ENCODE measurements around the gene RAB1A. TPM values are rescaled to one million over a fixed set of nuclear protein-coding genes. Genes with fewer than 3 reads are reported as not detected.

RAB1A gene
- total and polyA plus RNA-seq, 9 of the 15 experiments (the other 6 are each of a cell fraction or from before 2014, with no cell fraction given), result 43.8 to 163 (median 67.7) TPM

DNA sequence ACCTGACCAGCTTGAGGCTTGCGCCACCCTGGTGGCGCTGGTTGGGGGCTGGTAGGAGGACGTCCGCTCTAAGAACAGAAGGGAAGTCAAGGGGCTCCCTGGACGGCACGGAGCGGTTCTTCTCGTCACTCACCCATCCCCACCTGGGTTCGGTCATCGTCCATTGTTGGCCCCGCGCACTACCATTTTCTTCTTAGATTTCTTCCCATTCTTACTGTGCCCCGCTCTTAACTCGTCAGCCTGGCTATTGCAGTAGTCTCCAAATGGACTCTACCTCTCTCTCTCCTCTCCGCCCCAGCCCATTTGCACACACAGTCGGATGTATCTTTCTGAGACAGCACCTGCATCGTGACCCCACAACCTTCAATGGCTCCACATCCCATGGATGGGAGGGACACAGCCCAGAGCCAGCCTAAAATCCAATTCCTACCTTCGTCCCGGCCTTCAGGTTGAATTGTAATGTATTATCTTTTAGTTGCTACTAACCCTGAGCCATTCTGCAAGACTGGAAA, 814 bp upstream of the RAB1A start (continued):
- TF ChIP-seq ZNF76 (CRISPR knock-in tag; IDR thresholded peaks at IDR 0.05; ENCODE audit: borderline replicate concordance) (no peak), KLF16 (IDR thresholded peaks at IDR 0.05) (no peak), TRIM28 (IDR thresholded peaks at IDR 0.05) (no peak), PPARD (CRISPR knock-in tag; IDR thresholded peaks at IDR 0.05) (no peak), HDAC2 (IDR thresholded peaks at IDR 0.05) (peak; percentile 71; the same call in 1 of the 2 replicates), SMARCA5 (IDR thresholded peaks at IDR 0.05) (peak; percentile 55; the same call in 1 of the 2 replicates), EZH2 (IDR thresholded peaks at IDR 0.05; ENCODE audit: borderline replicate concordance, low read depth, low read length) (no peak), FOXA1 (IDR thresholded peaks at IDR 0.05; ENCODE audit: borderline replicate concordance) (no peak), MAFF (IDR thresholded peaks at IDR 0.05; ENCODE audit: low read length) (0 out of 2 replicates have a peak, but pooled peaks have one; percentile 14), OTX1 (CRISPR knock-in tag; IDR thresholded peaks at IDR 0.05) (peak; percentile 91), KDM5B (IDR thresholded peaks at IDR 0.05; ENCODE audit: insufficient replicate concordance, low read depth, low read length) (peak; percentile 61), ZNF121 (CRISPR knock-in tag; conservative IDR thresholded peaks at IDR 0.05) (no peak), ZKSCAN8 (CRISPR knock-in tag; IDR thresholded peaks at IDR 0.05) (no peak), HMG20B (CRISPR knock-in tag; IDR thresholded peaks at IDR 0.05) (no peak), BRD9 (IDR thresholded peaks at IDR 0.05; ENCODE audit: low read depth, partially characterized antibody) (peak; percentile 42), ZNF239 (CRISPR knock-in tag; IDR thresholded peaks at IDR 0.05) (no peak), CEBPG (CRISPR knock-in tag; IDR thresholded peaks at IDR 0.05) (no peak), CEBPG (tag; conservative IDR thresholded peaks at IDR 0.05 in 1 of 2, IDR thresholded peaks at IDR 0.05 in 1 of 2) (no peak), TEAD1 (CRISPR knock-in tag; IDR thresholded peaks at IDR 0.05) (peak in 1 of 2 experiments; percentile 8; a peak in 1 of 4 replicates)
- TF ChIP-seq, protein P1, sequence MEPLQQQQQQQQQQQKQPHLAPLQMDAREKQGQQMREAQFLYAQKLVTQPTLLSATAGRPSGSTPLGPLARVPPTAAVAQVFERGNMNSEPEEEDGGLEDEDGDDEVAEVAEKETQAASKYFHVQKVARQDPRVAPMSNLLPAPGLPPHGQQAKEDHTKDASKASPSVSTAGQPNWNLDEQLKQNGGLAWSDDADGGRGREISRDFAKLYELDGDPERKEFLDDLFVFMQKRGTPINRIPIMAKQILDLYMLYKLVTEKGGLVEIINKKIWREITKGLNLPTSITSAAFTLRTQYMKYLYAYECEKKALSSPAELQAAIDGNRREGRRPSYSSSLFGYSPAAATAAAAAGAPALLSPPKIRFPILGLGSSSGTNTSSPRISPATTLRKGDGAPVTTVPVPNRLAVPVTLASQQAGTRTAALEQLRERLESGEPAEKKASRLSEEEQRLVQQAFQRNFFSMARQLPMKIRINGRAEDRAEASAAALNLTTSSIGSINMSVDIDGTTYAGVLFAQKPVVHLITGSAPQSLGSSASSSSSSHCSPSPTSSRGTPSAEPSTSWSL (CRISPR knock-in tag; IDR thresholded peaks at IDR 0.05; ENCODE audit: borderline replicate concordance), result no peak
- TF ChIP-seq, protein P2, sequence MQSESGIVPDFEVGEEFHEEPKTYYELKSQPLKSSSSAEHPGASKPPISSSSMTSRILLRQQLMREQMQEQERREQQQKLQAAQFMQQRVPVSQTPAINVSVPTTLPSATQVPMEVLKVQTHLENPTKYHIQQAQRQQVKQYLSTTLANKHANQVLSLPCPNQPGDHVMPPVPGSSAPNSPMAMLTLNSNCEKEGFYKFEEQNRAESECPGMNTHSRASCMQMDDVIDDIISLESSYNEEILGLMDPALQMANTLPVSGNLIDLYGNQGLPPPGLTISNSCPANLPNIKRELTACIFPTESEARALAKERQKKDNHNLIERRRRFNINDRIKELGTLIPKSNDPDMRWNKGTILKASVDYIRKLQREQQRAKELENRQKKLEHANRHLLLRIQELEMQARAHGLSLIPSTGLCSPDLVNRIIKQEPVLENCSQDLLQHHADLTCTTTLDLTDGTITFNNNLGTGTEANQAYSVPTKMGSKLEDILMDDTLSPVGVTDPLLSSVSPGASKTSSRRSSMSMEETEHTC (IDR thresholded peaks at IDR 0.05), result no peak
- TF ChIP-seq, protein P3, sequence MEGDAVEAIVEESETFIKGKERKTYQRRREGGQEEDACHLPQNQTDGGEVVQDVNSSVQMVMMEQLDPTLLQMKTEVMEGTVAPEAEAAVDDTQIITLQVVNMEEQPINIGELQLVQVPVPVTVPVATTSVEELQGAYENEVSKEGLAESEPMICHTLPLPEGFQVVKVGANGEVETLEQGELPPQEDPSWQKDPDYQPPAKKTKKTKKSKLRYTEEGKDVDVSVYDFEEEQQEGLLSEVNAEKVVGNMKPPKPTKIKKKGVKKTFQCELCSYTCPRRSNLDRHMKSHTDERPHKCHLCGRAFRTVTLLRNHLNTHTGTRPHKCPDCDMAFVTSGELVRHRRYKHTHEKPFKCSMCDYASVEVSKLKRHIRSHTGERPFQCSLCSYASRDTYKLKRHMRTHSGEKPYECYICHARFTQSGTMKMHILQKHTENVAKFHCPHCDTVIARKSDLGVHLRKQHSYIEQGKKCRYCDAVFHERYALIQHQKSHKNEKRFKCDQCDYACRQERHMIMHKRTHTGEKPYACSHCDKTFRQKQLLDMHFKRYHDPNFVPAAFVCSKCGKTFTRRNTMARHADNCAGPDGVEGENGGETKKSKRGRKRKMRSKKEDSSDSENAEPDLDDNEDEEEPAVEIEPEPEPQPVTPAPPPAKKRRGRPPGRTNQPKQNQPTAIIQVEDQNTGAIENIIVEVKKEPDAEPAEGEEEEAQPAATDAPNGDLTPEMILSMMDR (IDR thresholded peaks at IDR 0.05 in 2 of 3, conservative IDR thresholded peaks at IDR 0.05 in 1 of 3; ENCODE audit: insufficient read depth in 2 of 3, low read depth in 1 of 3, low read length in 3 of 3), result no peak
- TF ChIP-seq, protein P4, sequence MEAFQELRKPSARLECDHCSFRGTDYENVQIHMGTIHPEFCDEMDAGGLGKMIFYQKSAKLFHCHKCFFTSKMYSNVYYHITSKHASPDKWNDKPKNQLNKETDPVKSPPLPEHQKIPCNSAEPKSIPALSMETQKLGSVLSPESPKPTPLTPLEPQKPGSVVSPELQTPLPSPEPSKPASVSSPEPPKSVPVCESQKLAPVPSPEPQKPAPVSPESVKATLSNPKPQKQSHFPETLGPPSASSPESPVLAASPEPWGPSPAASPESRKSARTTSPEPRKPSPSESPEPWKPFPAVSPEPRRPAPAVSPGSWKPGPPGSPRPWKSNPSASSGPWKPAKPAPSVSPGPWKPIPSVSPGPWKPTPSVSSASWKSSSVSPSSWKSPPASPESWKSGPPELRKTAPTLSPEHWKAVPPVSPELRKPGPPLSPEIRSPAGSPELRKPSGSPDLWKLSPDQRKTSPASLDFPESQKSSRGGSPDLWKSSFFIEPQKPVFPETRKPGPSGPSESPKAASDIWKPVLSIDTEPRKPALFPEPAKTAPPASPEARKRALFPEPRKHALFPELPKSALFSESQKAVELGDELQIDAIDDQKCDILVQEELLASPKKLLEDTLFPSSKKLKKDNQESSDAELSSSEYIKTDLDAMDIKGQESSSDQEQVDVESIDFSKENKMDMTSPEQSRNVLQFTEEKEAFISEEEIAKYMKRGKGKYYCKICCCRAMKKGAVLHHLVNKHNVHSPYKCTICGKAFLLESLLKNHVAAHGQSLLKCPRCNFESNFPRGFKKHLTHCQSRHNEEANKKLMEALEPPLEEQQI (IDR thresholded peaks at IDR 0.05), result no peak

Measured in K562 (cell line).